NCI-H2227 (cell line): ENCODE data around the gene SLC1A7.

Source experiments
- DNase-seq: peaks from one replicate; lab custom pipeline; 2025; ENCODE audit not compliant: unreplicated experiment; lab: John Stamatoyannopoulos, UW

SLC1A7 gene

GRCh38 chr1:53062708-53063591 lies 79.5 kb downstream of the SLC1A7 start:
- no peak for DNase-seq

- DNase-seq, result peak; percentile 28
Measured at GRCh38 chr1:53061859-53062707, 80.4 kb downstream of the SLC1A7 start, which contains the start of gene PODN. TSS of gene PODN (plus strand) at chr1:53062213. CDS start at chr1:53069856, 7,643 bp downstream.

- no peak for DNase-seq
Measured at GRCh38 chr1:53061123-53061858, 81.1 kb downstream of the SLC1A7 start.

GRCh38 chr1:53060579-53060978 lies 81.9 kb downstream of the SLC1A7 start:
- DNase-seq, result no peak

GRCh38 chr1:53057127-53057526 lies 85.3 kb downstream of the SLC1A7 start:
- DNase-seq, result no peak

GRCh38 chr1:53051676-53052075 lies 90.8 kb downstream of the SLC1A7 start:
- DNase-seq, result no peak

GRCh38 chr1:53050310-53050709 lies 92.1 kb downstream of the SLC1A7 start:
- DNase-seq, result no peak

GRCh38 chr1:53049574-53049967 lies 92.9 kb downstream of the SLC1A7 start:
- DNase-seq, result no peak

GRCh38 chr1:53048960-53049573 lies 93.4 kb downstream of the SLC1A7 start:
- no peak for DNase-seq

GRCh38 chr1:53047737-53048736 lies 94.4 kb downstream of the SLC1A7 start:
- DNase-seq, result no peak

- peak; percentile 10 for DNase-seq
Measured at GRCh38 chr1:53046930-53047329, 95.5 kb downstream of the SLC1A7 start.

GRCh38 chr1:53044926-53045325 lies 97.5 kb downstream of the SLC1A7 start:
- no peak for DNase-seq

GRCh38 chr1:53043271-53043670 lies 99.2 kb downstream of the SLC1A7 start:
- no peak for DNase-seq

GRCh38 chr1:53038566-53038965 lies 103.9 kb downstream of the SLC1A7 start:
- DNase-seq, result no peak
